GM12878 (cell line): ENCODE data around the gene THRB. TPM values are rescaled to one million over a fixed set of nuclear protein-coding genes. Genes with fewer than 3 reads are reported as not detected.

Experiments
- ATAC-seq: fragments of 200-7000 bp; cut with Tn5 transposase; 3 replicates; pipeline ENCODE4 v1.9.1; 2020; ENCODE audit warnings: mild to moderate bottlenecking, moderate library complexity
- BruUV-seq: library from RNA; stranded (reverse); fragments of 400-500 nt; replicated peaks from 2 replicates; lab custom pipeline; 2021; lab: Mats Ljungman, UMichigan
- CTCF ChIA-PET: fragments of 300-600 bp; sonication (Branson Sonifier 250); formaldehyde crosslinking; extraction: SDS; loops from one replicate; lab custom pipeline; 2021; ENCODE audit warnings: inconsistent platforms; lab: Yijun Ruan, JAX
- POLR2A ChIA-PET: fragments of 350-600 bp; formaldehyde crosslinking; extraction: SDS; loops from one replicate; lab custom pipeline; 2021; ENCODE audit warnings: inconsistent platforms; lab: Charles Lee
- RAD21 ChIA-PET: fragments of 300-600 bp; sonication (Branson Sonifier 250); formaldehyde crosslinking; loops from one replicate; lab custom pipeline; 2023; ENCODE audit warnings: antibody characterized with exemption; ENCODE audit not compliant: unreplicated experiment; lab: Charles Lee
- SMC1A ChIA-PET: fragments of 300-600 bp; sonication (Branson Sonifier 250); formaldehyde crosslinking; loops from one replicate; lab custom pipeline; 2023; ENCODE audit not compliant: unreplicated experiment, uncharacterized antibody; lab: Charles Lee
- DNase-seq: peaks from one replicate; pipeline ENCODE4 v3.0.0-alpha.2; 2011; ENCODE audit warnings: low read depth, low spot score
- FAIRE-seq: peaks from 3 replicates; lab custom pipeline; 2011; peaks lifted over from hg19 to GRCh38; lab: Jason Lieb, UNC
- H2AFZ ChIP-seq: 2 replicates; pipeline ENCODE4 v1.6.0; 2011; ENCODE audit warnings: low read depth, low read length, control low read depth; ENCODE audit not compliant: control insufficient read depth
- H3K27ac ChIP-seq: 2 replicates; pipeline ENCODE4 v1.5.1; 2011; ENCODE audit warnings: control low read depth; ENCODE audit not compliant: control insufficient read depth, insufficient read depth
- H3K27me3 ChIP-seq, 2 experiments: replicated peaks in 1 of 2; 2 replicates each; pipeline versions ENCODE4 v1.6.0 to v1.6.1; 2011; ENCODE audit warnings: low read length in 1 of 2; ENCODE audit not compliant: control insufficient read depth in 2 of 2, insufficient read depth in 2 of 2
- H3K36me3 ChIP-seq, 2 experiments: 2 replicates each; pipeline ENCODE4 v1.5.1; 2011; ENCODE audit warnings: low read length in 1 of 2; ENCODE audit not compliant: control insufficient read depth in 2 of 2, insufficient read depth in 2 of 2
- H3K4me1 ChIP-seq: 2 replicates; pipeline ENCODE4 v1.6.1; 2011; ENCODE audit warnings: mild to moderate bottlenecking, low read length, moderate library complexity, mixed read lengths; ENCODE audit not compliant: control insufficient read depth, insufficient read depth
- H3K4me2 ChIP-seq: 2 replicates; pipeline ENCODE4 v1.6.0; 2011; ENCODE audit warnings: control low read depth; ENCODE audit not compliant: control insufficient read depth, insufficient read depth
- H3K4me3 ChIP-seq: fragments of 200-600 bp; sonication (generic); 2 replicates; pipeline ENCODE4 v1.5.1; 2016
- H3K79me2 ChIP-seq: 2 replicates; pipeline ENCODE4 v1.6.0; 2011; ENCODE audit warnings: low read length; ENCODE audit not compliant: control insufficient read depth, insufficient read depth
- H3K9ac ChIP-seq: 2 replicates; pipeline ENCODE4 v1.8.0; 2011; ENCODE audit warnings: low read length, control low read depth, mixed read lengths; ENCODE audit not compliant: control insufficient read depth, insufficient read depth
- H3K9me3 ChIP-seq: replicated peaks from 3 replicates; pipeline ENCODE4 v1.5.1; 2011; ENCODE audit warnings: mild to moderate bottlenecking, low read length; ENCODE audit not compliant: control insufficient read depth, insufficient read depth
- H4K20me1 ChIP-seq: 2 replicates; pipeline ENCODE4 v1.6.0; 2011; ENCODE audit not compliant: control insufficient read depth, insufficient read depth
- ATF2 ChIP-seq: IDR thresholded peaks from 2 replicates; pipeline ENCODE4 v1.6.1; 2012; ENCODE audit warnings: low read length, inconsistent platforms
- CREB1 ChIP-seq: IDR thresholded peaks from 2 replicates; pipeline ENCODE4 v1.6.1; 2012; ENCODE audit warnings: low read depth, mild to moderate bottlenecking, inconsistent platforms
- EED ChIP-seq: sonication (generic); IDR thresholded peaks from 2 replicates; pipeline ENCODE4 v1.6.1; 2016; ENCODE audit warnings: antibody characterized with exemption, low read depth
- ETV6 ChIP-seq, 2 experiments: fragments of 450-650 bp in 1 of 2; IDR thresholded peaks in 1 of 2; conservative IDR thresholded peaks in 1 of 2; 2 replicates each; pipeline ENCODE4 v1.6.1; 2014; ENCODE audit warnings: antibody characterized with exemption in 1 of 2, borderline replicate concordance in 1 of 2, low read depth in 1 of 2, mild to moderate bottlenecking in 1 of 2, moderate library complexity in 1 of 2
- MXI1 ChIP-seq: fragments of 150-350 bp; IDR thresholded peaks from 2 replicates; pipeline ENCODE4 v1.6.1; 2011; ENCODE audit warnings: low read depth, mild to moderate bottlenecking, inconsistent platforms, low read length, improper control_type of control experiment
- RBBP5 ChIP-seq: fragments of 200-600 bp; sonication (generic); conservative IDR thresholded peaks from 2 replicates; pipeline ENCODE4 v1.6.1; 2016
- RELB ChIP-seq: fragments of 450-650 bp; IDR thresholded peaks from 2 replicates; pipeline ENCODE4 v1.6.1; 2017; ENCODE audit warnings: low read depth, mild to moderate bottlenecking, moderate library complexity
- USF2 ChIP-seq: IDR thresholded peaks from 2 replicates; pipeline ENCODE4 v1.6.1; 2011; ENCODE audit warnings: low read depth, low read length, improper control_type of control experiment, borderline replicate concordance
- ZSCAN29 ChIP-seq: fragments of 450-650 bp; IDR thresholded peaks from 2 replicates; pipeline ENCODE4 v1.6.1; 2017; ENCODE audit warnings: mild to moderate bottlenecking, moderate library complexity
- WGBS: methylation state at CpG from one replicate; pipeline ENCODE4 v1.1.6; 2016; ENCODE audit warnings: low lambda C conversion rate; ENCODE audit not compliant: insufficient replicate concordance, insufficient coverage; ENCODE audit errors: missing lambda C conversion rate; 5-methylcytosine and 5-hydroxymethylcytosine counted together
- in situ Hi-C: fragments of 300-500 bp; cut with MboI; formaldehyde crosslinking; loops from 9 replicates; pipeline ENCODE4 v1.14.3; 2018; ENCODE audit warnings: mixed read lengths
- intact Hi-C: fragments of 100-400 bp; cut with micrococcal nuclease; formaldehyde crosslinking; loops from one replicate; pipeline ENCODE4 v1.14.2; 2022; ENCODE audit not compliant: unreplicated experiment
- polyA plus RNA-seq, 11 experiments: library from polyadenylated mRNA; depleted of rRNA in 4 of 11; unstranded in 6 of 11; stranded (reverse) in 5 of 11; fragments of >200 nt; fragmentation: Nextera tagmentation in 4 of 11; fragmentation: Illumina TruSeq in 1 of 11; extraction: Ambion mirVana in 4 of 11; extraction: Trizol in 1 of 11; gene quantifications; 1 replicate in 1 of 11; 2 replicates in 10 of 11; pipeline versions ENCODE4 v1.2.1 to v1.2.3, GENCODE V29; 2011 to 2016; ENCODE audit warnings: inconsistent platforms in 2 of 11, missing spikeins in 2 of 11, low read depth in 1 of 11
- total RNA-seq, 4 experiments: library from RNA; depleted of rRNA in 3 of 4; stranded (reverse); fragments of >200 nt in 3 of 4; fragmentation: Illumina TruSeq in 1 of 4; extraction: Trizol in 1 of 4; gene quantifications; 2 replicates each; pipeline versions ENCODE4 v1.2.1 to v1.2.3, GENCODE V29; 2013 to 2021

THRB gene
- total and polyA plus RNA-seq, 10 of the 15 experiments (the other 5 are each of a cell fraction or from before 2014, with no cell fraction given) = 0.05 TPM; not detected in 9

DNA sequence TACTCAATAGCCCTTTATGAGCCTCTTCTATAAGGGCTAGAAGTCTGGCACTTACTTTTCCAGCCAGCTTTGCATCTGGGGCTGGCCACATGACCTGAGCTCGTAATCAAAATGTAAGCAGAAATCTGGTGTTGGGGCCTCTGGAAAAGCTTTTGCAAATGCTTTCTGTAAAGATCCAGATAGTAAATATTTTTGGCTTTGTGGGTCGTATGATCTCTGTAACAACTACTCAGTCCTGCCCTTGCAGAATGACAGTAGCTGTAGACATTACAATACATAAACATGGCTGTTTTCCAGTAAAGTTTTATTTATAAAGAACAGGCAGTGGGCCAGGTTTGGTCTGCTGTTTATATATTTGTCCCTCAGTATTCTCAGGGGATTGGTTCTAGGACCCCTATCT, 46.2 kb upstream of the THRB start:
- no peak for FAIRE-seq
- Histone ChIP-seq H3K36me3 (no peaks in the 10 kb centered on the region), H3K27ac (no peak overlapping the region), H3K79me2 (no peaks in the 10 kb centered on the region), H3K4me3 (no peak overlapping the region), H4K20me1 (no peaks in the 10 kb centered on the region), H3K4me2 (no peak overlapping the region), H3K9ac (no peak overlapping the region), H3K4me1 (no peaks in the 10 kb centered on the region), H3K9me3 (no peaks in the 10 kb centered on the region), H3K27me3 (no peaks in the 10 kb centered on the region), H2AFZ (no peak overlapping the region)
- ChIA-PET SMC1A (no interaction called here), POLR2A (no interaction called here), RAD21 (no interaction called here), CTCF (no interaction called here)
- intact Hi-C loops = no loop called here
- DNase-seq = no peak
- in situ Hi-C loops = no loop called here
- no peak for ATAC-seq
- WGBS = 15% methylated on average over 2 of the region's 2 CpGs
- no peak for TF ChIP-seq RELB
- no peak for TF ChIP-seq ETV6 (conservative IDR thresholded peaks at IDR 0.05 in 1 of 2, IDR thresholded peaks at IDR 0.05 in 1 of 2; ENCODE audit: borderline replicate concordance in 1 of 2, low read depth in 1 of 2)
- TF ChIP-seq ATF2 = no peak
- no peak for TF ChIP-seq ZSCAN29
- no peak for TF ChIP-seq MXI1
- no peak for TF ChIP-seq USF2
- no peak for TF ChIP-seq RBBP5
- TF ChIP-seq EED = no peak
- TF ChIP-seq CREB1 = no peak
- BruUV-seq = no TSS peak
